ENCODE results near the gene TGIF1. TPM values are rescaled to one million over a fixed set of nuclear protein-coding genes. Genes with fewer than 3 reads are reported as not detected.

TGIF1 gene
- total and polyA plus RNA-seq, 10 of the 15 experiments (the other 5 are each of a cell fraction or from before 2014, with no cell fraction given): 1.8 to 8.5 (median 6.4) TPM

- no peak for TF ChIP-seq KAT2A (conservative IDR thresholded peaks at IDR 0.05; ENCODE audit: control insufficient read depth, low read depth, low read length)
Observed at GRCh38 chr18:3504637-3505036, 54.7 kb downstream of the TGIF1 start (continued).

DNA sequence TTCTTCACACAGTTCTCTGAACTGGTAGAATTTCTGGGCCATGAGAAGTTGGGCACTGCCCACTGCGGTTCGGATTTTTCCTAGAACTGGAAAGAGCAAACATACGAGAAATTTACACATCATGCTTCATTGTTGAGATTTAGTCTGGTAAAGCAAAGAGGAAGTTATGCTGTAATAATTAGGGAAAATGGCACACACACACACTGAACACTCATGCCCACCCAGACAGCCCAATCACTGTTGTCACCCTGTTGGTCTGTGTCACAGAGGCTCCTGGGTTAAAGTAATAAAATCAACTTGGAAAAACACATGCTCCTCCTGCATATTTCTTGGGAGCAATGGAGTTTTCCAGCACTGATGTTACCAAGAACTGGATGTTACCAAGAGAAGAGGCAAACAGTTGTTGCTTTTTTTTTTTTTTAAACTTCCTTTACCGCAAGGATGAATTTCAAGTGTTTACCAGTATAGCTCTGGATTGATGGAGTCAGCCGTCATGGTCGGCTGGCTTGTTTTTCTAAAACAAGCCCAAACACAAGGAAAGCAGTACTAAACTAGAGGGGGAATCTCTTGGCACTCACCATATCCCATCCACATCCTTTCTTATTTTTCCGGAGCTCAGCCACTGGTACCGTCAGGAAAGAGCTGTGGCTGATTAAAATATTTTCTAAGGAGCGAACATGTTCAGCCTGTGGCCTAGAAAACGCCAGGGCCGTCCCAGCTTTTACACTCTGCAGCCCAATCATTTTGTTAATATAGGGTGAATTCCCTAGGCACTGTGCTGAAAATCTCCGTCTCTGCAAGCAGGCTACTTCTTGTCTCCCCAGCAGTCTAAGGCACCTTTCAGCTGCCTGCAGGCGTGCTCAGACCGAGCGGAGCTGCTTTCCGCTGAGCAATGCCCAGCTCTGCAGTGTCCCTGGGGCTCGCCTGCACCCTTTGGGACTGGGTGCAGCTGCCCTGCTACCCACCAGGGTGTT lies 58.9 kb downstream of the TGIF1 start:
- no peak for DNase-seq (ENCODE audit: low read depth, low spot score)
- no peaks in the 10 kb centered on the region; the same call in 2 of the 3 replicates for H3K9me3 ChIP-seq (replicated peaks; ENCODE audit: control insufficient read depth, insufficient read depth, low read length)
- no peak overlapping the region for H3K9ac ChIP-seq (ENCODE audit: control insufficient read depth, insufficient read depth, low read length)
- no peak overlapping the region for H2AFZ ChIP-seq (ENCODE audit: control insufficient read depth, low read depth, low read length)
- RAD21 ChIA-PET (ENCODE audit: unreplicated experiment): interaction anchor here (1.2 to 1.5 kb wide), 2 partner anchors 75 to 85 kb away, joined by 3 to 6 read pairs; no protein-coding TSS in a partner anchor
- H3K27ac ChIP-seq (ENCODE audit: control insufficient read depth, insufficient read depth): no peak overlapping the region
- no TSS peak for BruUV-seq (replicated peaks)
- POLR2A ChIA-PET: interaction anchor here (0.7 to 1.4 kb wide), 3 partner anchors 12 to 99 kb away, joined by 3 read pairs; no protein-coding TSS in a partner anchor
- in situ Hi-C loops (cut with MboI): no loop called here
- no peaks in the 10 kb centered on the region for H3K36me3 ChIP-seq (ENCODE audit: control insufficient read depth in 2 of 2, insufficient read depth in 2 of 2, low read length in 1 of 2)
- no peak for FAIRE-seq
- peaks cover 8% of the 10 kb centered on the region for H3K4me1 ChIP-seq (ENCODE audit: control insufficient read depth, insufficient read depth, low read length)
- no peak overlapping the region for H3K4me2 ChIP-seq (ENCODE audit: control insufficient read depth, insufficient read depth)
- no peaks in the 10 kb centered on the region for H3K27me3 ChIP-seq (replicated peaks in 1 of 2; ENCODE audit: control insufficient read depth in 2 of 2, insufficient read depth in 2 of 2, low read length in 1 of 2)
- 49% methylated on average over 17 of the region's 17 CpGs for WGBS (ENCODE audit: insufficient coverage, insufficient replicate concordance, low lambda C conversion rate, missing lambda C conversion rate)
- no peak for ATAC-seq
- H4K20me1 ChIP-seq (ENCODE audit: control insufficient read depth, insufficient read depth): no peaks in the 10 kb centered on the region
- intact Hi-C loops (cut with micrococcal nuclease; ENCODE audit: unreplicated experiment): no loop called here
- CTCF ChIA-PET: interaction anchor here (0.8 to 1.7 kb wide), 5 partner anchors 10 to 157 kb away, joined by 3 to 4 read pairs (median 3); no protein-coding TSS in a partner anchor
- H3K4me3 ChIP-seq: no peak overlapping the region
- no peaks in the 10 kb centered on the region for H3K79me2 ChIP-seq (ENCODE audit: control insufficient read depth, insufficient read depth, low read length)
- SMC1A ChIA-PET (ENCODE audit: uncharacterized antibody, unreplicated experiment): interaction anchor here (0.6 to 3.6 kb wide), 5 partner anchors 11 to 225 kb away, joined by 3 to 14 read pairs (median 5); no protein-coding TSS in a partner anchor
- TF ChIP-seq GABPA (IDR thresholded peaks at IDR 0.05; ENCODE audit: low read depth) (no peak), EZH2 (IDR thresholded peaks at IDR 0.05; ENCODE audit: borderline replicate concordance, control insufficient read depth, low read depth, low read length) (no peak), MEF2B (IDR thresholded peaks at IDR 0.05; ENCODE audit: partially characterized antibody, poor library complexity, severe bottlenecking) (no peak), TCF7 (IDR thresholded peaks at IDR 0.05; ENCODE audit: borderline replicate concordance) (no peak), SKIL (IDR thresholded peaks at IDR 0.05; ENCODE audit: low read depth, poor library complexity, severe bottlenecking) (no peak), CBFB (IDR thresholded peaks at IDR 0.05; ENCODE audit: low read depth) (no peak), MAX (IDR thresholded peaks at IDR 0.05; ENCODE audit: low read depth, low read length) (no peak), MYB (IDR thresholded peaks at IDR 0.05; ENCODE audit: borderline replicate concordance, low read depth, low read length) (no peak), HDGF (IDR thresholded peaks at IDR 0.05) (no peak), HDAC6 (IDR thresholded peaks at IDR 0.05; ENCODE audit: unreplicated experiment) (no peak), POLR2AphosphoS5 (IDR thresholded peaks at IDR 0.05; ENCODE audit: low read length) (no peak)
- TF ChIP-seq, protein P1, sequence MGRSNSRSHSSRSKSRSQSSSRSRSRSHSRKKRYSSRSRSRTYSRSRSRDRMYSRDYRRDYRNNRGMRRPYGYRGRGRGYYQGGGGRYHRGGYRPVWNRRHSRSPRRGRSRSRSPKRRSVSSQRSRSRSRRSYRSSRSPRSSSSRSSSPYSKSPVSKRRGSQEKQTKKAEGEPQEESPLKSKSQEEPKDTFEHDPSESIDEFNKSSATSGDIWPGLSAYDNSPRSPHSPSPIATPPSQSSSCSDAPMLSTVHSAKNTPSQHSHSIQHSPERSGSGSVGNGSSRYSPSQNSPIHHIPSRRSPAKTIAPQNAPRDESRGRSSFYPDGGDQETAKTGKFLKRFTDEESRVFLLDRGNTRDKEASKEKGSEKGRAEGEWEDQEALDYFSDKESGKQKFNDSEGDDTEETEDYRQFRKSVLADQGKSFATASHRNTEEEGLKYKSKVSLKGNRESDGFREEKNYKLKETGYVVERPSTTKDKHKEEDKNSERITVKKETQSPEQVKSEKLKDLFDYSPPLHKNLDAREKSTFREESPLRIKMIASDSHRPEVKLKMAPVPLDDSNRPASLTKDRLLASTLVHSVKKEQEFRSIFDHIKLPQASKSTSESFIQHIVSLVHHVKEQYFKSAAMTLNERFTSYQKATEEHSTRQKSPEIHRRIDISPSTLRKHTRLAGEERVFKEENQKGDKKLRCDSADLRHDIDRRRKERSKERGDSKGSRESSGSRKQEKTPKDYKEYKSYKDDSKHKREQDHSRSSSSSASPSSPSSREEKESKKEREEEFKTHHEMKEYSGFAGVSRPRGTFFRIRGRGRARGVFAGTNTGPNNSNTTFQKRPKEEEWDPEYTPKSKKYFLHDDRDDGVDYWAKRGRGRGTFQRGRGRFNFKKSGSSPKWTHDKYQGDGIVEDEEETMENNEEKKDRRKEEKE (IDR thresholded peaks at IDR 0.05): no peak

Data from GM12878 (cell line).